CD4-positive, alpha-beta T cell treated with Interleukin-6 at 100 ng/mL for 8 hours (primary cell): Measurements from ENCODE around the gene CACNA1C.

Source experiments
- DNase-seq: peaks from one replicate; pipeline ENCODE4 v3.0.0-alpha.2; 2020; ENCODE audit warnings: mixed read lengths, low spot score

The CACNA1C gene

GRCh38 chr12:2283480-2283879 is 230.7 kb downstream of the CACNA1C start:
- DNase-seq: no peak

DNA sequence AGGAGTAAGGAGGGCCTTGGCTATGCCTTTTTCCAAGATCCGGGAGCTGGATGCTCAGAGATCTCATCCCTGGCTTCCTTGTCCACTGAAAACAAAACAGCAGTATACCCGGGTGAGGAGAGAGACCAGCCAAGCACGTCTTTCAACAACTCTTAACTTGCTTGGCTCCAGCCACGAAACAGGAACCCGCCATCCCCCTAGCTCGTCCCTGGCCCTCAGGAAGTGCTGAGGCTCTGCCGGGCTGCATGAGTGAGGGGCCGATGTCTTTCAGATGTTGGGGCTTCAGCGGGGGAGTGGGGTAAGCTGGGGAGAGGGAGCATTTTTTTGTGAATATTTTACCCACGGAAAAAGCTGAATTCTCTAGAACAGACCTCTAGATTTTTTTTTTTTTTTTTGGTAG is 231.1 kb downstream of the CACNA1C start:
- DNase-seq: no peak

DNA sequence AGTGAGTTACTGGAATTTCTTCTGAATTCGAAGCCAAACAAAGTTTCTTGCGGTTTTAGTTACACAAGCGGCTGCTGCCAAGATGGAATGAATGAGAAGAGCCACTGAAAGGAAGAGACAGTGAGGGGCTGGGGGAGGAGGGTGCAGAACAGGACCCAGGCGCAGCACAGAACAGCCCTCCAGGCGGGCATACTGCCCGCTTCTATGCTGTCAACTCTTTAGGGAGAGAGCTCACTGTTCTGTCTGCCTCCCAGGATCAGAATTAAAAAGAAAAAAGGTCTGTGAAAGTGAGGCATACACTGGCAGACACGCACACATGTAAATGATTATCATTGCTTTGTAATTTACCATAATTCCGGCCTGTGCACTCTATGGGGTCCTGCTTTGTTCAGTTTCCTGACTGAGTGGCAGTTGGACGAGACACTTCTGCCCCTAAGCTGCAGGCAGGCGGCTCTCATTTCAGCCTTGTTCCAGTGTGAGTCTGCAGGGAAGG is 231.6 kb downstream of the CACNA1C start:
- no peak for DNase-seq

GRCh38 chr12:2284857-2285256 is 232.1 kb downstream of the CACNA1C start:
- DNase-seq: no peak

GRCh38 chr12:2285462-2285861 is 232.7 kb downstream of the CACNA1C start:
- DNase-seq: no peak

DNA sequence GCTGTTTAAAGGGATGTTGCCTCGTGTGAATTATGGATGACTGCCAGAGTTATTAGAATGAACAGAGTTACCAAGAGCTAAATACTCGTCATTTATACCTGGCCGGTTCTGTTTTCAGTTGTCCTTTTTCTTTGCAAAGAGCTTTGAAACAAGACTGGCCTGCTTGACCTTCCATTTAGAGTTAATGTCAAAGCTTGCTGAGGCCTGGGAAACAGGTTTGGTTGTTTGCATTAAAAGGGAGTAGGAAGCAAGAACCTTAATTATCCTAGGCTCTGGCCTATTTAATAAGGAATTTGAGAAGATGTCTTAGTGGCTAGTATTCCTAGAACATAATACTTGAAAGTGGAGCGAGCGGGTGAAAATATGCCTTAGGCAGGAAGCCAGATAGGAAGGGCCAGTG is 233.3 kb downstream of the CACNA1C start:
- no peak for DNase-seq

DNA sequence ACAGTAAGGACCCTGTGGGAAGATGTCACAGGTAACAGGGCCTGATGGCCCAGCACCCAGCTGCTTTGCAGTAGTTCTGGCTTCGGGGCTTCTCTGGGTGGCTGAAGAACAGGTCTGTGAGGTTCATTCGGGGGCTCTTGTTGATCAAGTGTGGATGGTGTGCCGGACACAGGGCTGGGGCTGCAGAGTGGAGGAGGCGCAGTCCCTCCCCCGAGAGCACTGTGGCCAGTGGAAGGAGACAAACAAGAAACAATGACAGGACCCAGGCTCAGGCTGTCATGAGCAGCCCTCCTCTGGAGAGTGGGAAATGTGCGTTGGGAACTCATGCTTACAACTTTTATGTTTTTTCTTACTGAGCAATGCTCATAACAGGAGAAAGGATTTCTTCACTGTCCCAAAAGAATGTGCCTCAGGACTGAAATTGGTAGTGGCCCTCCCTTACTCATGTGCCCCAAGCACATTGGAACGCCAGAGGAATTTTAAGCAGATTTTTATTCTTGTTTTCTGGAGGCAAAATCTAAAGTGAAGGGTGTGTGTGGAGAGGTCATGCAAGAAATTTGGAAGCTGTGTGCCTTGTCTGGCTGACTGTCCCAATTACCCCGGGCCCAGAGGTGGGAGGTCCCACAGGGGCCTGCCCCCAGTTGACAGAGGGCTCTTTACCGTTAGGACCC is 233.8 kb downstream of the CACNA1C start:
- no peak for DNase-seq

DNA sequence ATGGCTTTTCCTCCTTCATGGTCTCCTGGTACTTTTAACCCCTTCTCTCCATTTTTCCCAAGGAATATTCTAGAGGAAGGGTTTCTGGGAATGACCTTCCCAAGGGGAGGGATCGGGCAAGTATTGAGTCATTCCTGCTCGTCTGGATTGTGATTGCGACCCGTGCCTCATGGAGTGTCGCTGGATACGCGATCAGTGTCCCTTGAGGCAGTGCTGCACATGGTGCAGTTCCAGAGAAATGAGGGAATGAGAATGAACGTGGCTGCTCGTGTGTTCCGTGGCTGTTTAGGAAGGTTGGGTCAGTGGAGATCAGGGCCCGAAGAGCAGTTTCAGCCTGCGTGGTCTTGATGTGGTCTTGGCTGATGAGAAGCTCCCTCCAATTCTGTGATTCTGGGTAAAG is 234.4 kb downstream of the CACNA1C start:
- no peak for DNase-seq

GRCh38 chr12:2287589-2287988 is 234.8 kb downstream of the CACNA1C start:
- DNase-seq: no peak

GRCh38 chr12:2288001-2288400 is 235.2 kb downstream of the CACNA1C start:
- DNase-seq: no peak

GRCh38 chr12:2288471-2288870 is 235.7 kb downstream of the CACNA1C start:
- DNase-seq: no peak

GRCh38 chr12:2288875-2289274 is 236.1 kb downstream of the CACNA1C start:
- no peak for DNase-seq

DNA sequence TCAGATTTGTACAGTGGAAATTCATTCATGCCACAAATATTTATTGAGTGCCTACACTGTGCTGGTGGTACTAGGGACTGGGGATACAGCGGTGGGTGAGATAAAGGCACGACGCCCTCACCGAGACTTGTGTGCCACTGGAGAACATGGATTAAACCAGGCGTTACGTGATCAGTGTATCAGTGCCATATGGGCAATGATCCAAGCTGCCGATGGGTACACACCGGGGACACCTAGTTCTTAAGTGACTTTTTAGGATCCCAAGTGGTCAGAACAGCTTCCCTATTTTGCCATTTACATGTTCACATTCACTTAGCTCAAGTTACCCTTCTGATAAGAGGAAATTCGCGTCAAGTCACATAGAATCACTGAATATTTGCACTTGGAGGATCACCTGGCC is 236.7 kb downstream of the CACNA1C start:
- no peak for DNase-seq

DNA sequence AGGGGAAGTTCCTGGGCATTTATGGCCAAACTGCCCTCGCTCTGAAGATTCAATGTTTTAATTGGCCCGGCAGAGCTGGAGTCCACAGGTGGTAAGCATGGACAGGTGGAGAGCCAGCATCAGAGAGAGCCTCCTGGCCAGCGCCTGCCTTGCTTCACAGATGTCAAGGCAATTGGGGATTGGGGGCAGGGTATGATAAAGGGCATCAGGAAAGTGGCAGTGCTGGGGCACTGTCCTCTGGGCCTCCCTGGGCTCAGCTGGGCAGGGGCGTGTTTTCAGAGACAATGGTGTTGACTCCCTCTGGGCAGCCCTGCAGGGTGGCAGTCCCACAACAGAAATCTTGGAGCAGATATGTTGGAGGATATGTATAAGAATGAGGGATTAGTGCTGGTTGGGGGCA is 237.3 kb downstream of the CACNA1C start:
- no peak for DNase-seq

GRCh38 chr12:2290516-2291065 is 237.8 kb downstream of the CACNA1C start:
- DNase-seq: no peak

DNA sequence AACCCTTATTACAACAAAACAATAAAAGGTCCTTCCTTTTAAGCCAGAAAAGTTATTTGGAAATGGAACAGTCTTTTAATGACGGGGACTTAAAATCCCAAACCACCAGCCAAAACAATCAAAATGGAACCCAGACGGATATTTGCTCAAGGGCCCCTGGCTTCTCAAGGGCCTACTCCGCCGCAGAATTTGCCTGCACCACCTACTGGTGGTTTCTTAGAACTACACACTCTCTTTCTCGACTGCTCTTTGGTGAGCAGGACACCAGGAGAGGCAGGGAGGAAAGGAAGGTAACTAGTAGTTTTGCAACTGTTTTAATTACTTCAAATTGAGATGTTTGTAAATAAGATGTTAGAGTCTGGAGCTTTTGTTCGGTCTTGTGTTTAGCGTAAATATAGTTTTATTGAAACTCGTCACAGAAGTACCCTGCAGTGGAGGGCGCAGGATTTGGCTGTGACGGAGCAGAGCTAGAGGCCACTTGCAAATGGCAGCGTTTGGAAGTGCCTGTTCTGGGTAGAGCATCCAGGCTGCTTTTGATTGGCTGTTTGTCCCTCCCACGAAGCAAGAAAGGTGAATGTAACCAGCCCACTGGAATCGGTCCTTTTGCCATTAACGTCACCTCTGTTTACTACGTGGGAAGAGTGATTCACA is 238.5 kb downstream of the CACNA1C start:
- DNase-seq: peak; percentile 21

DNA sequence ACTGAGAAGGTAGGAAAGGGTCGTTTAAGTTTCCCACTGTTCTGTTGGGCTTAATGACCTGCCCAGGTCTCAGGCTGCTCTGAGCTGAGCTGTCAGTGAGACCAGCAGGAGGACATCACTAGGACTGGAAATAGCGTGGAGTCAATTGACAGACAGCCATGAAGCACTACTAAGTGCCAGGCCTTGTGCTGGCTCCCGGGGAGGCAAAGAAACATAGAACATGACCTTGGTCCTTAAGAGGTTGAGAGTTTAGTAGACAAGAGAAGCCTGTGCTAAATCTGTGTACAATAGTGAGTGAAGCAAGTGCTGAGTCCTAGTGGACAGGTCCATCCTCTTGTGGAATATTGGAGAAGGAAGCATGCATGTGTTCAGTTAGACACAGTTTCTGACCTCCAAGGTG is 239.2 kb downstream of the CACNA1C start:
- DNase-seq: no peak

- DNase-seq: no peak
Observed at GRCh38 chr12:2292560-2292959, 239.8 kb downstream of the CACNA1C start.

- DNase-seq: no peak
Observed at GRCh38 chr12:2294651-2295475, 242.1 kb downstream of the CACNA1C start.

DNA sequence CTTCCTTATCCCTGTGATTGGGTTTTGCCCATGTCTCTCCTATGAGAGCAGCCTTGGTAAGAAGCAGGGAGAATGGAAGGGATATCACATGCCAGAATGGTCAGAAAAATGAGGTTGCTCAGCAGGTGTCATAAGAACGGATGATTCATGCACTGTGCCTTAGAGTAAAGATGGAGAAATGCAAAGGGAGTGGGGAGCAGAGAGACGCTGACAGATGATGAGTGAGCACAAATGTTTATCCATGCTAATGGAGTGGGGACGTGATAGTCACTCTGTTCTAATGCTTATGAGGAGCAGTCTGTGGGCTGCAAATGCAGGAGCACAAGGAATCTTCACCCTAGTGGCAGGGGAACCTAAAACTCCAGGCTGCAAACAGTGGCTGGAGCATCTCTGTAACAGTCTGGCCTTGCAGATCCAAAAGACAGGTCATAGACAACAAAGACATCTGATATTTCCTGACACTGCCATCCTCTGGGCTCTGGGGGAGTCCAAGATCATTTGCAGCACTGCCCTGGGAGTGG is 243.2 kb downstream of the CACNA1C start:
- no peak for DNase-seq

- no peak for DNase-seq
Observed at GRCh38 chr12:2297004-2297403, 244.2 kb downstream of the CACNA1C start.

GRCh38 chr12:2297658-2298057 is 244.9 kb downstream of the CACNA1C start:
- DNase-seq: no peak
